ENCODE results near the gene RABGGTB. TPM values are rescaled to one million over a fixed set of nuclear protein-coding genes. Genes with fewer than 3 reads are reported as not detected.
"Not testable (repeated sequence)": the region's sequence is repeated elsewhere in the genome, so short reads cannot be mapped to it uniquely, and the experiment has no call there.

Gene RABGGTB
- total RNA-seq (100 to 1,000 TPM in 1 of 2 donors, 10 to 100 TPM in 1; 74.3 to 101 TPM), polyA plus RNA-seq (ENCODE audit: insufficient read length in 2 of 2) (10 to 100 TPM; 78.4 to 80.8 TPM)
- long read RNA-seq, donor 1, transcript RABGGTB-201 (9 exons, 1,496 nt), result major isoform, 12 of 41 reads
- long read RNA-seq, donor 1, partial matches to known transcripts, result 25 of 41 reads
- long read RNA-seq, donor 1, other reads (novel, unspliced or antisense), result 0 of 41 reads
- long read RNA-seq, donor 2, transcript RABGGTB-201 (9 exons, 1,496 nt), result major isoform, 6 of 14 reads
- long read RNA-seq, donor 2, partial matches to known transcripts, result 6 of 14 reads
- long read RNA-seq, donor 2, other reads (novel, unspliced or antisense), result 0 of 14 reads
- long read RNA-seq, donor 3, transcript RABGGTB-201 (9 exons, 1,496 nt), result major isoform, 10 of 23 reads
- long read RNA-seq, donor 3, partial matches to known transcripts, result 11 of 23 reads
- long read RNA-seq, donor 3, other reads (novel, unspliced or antisense), result 0 of 23 reads
- long read RNA-seq, donor 4, transcript RABGGTB-201 (9 exons, 1,496 nt), result major isoform, 18 of 68 reads
- long read RNA-seq, donor 4, transcript RABGGTB-203 (2 exons, 1,177 nt), result minor isoform, 9 of 68 reads
- long read RNA-seq, donor 4, partial matches to known transcripts, result 40 of 68 reads
- long read RNA-seq, donor 4, other reads (novel, unspliced or antisense), result 0 of 68 reads

DNA sequence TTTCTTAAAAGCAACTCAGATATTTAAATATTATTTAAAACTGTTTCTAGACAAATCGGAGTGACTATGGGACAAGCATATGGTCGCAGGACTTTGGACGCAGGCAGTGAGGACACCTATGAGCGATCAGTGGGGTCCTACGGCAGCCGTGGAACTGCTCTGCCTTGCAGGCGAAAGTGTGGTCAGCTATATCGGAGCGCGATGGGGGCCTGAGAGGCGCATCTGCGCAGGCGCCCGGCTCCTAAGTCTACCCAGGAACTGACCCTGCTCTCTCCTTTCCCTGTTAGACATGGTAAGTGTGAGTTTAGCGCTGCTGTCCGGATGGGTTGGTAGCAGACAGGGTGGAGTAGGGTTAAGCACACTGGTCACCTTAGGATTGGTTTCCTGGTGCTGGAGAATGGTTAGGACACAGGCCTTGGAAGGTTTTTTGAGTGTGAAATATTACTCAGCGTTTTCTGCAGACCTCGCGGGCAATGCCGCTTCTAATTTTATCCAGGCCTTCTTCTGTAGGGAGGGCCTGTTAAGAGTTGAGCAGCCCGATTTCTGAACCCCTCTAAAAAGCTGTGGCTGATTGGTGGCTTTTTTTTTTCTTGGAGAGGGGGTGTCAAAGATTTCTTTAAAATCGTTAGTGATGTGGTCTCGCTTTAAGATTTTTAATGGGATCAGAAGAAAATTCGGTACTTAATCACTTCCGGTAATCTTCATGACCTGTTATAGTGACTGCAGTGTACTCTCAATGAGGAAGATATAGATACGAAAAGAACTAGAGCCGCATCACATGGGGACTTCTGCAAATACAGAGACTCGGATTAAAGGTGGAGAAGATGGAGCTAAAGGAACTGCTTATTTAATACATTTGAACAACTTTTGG is at the start of gene RABGGTB:
Gene RABGGTB (plus strand): TSS at position 274 of the 871 bp plus-strand sequence. CDS start 16 bp downstream, at position 290.
- Histone ChIP-seq H3K36me3 (ENCODE audit: control insufficient read depth, insufficient read depth, low read length) (peaks cover 7% of the 10 kb centered on the region), H3K4me3 (ENCODE audit: low read depth, low read length) (peak within 1 kb of the TSS; percentile 88), H3K27me3 (ENCODE audit: control insufficient read depth, insufficient read depth, low read length) (no peaks in the 10 kb centered on the region), H3K27ac (ENCODE audit: low read depth, low read length) (peak within 1 kb of the TSS; percentile 86), H3K4me1 (ENCODE audit: control insufficient read depth, insufficient read depth, low read length) (peaks cover 5% of the 10 kb centered on the region), H3K9me3 (ENCODE audit: control insufficient read depth, insufficient read depth, low read length) (no peaks in the 10 kb centered on the region)
- WGBS (ENCODE audit: insufficient coverage), result 1% methylated on average over 20 of the region's 28 CpGs
- DNase-seq (ENCODE audit: low read depth in 4 of 6, low spot score in 6 of 6), result peak; percentile 92 to 99 (median 96)

DNA sequence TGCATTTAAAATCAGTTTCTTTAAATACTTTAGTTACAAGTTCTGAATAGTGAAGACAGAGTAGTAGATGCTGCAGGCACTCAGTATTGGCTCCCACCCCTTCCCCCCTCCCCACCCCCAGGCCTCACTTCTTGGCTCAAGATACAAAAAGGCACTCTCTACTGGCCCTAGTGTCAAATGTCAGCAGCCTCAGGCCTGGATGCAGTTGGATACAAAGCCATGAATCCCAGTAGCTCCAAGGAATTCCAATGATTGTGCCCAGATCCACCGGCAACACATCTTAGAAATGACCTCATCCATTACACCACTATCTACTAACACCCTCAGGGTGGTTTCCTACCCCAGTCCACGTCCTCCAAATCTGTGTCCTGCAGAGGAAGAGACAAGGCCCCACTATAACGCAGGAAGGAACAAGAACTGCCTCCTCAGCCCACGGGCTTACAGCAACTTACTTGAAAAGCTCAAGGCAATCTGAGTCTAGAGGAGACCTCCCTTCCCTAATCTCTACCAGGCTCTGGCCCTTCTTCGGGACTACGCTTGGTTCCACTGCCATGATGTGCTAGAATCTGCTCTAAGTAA is 43.9 kb upstream of the RABGGTB start:
- Histone ChIP-seq H3K27ac (ENCODE audit: low read depth, low read length) (no peak overlapping the region), H3K4me1 (ENCODE audit: control insufficient read depth, insufficient read depth, low read length) (no peaks in the 10 kb centered on the region), H3K36me3 (ENCODE audit: control insufficient read depth, insufficient read depth, low read length) (peaks cover 26% of the 10 kb centered on the region), H3K27me3 (ENCODE audit: control insufficient read depth, insufficient read depth, low read length) (no peaks in the 10 kb centered on the region), H3K9me3 (ENCODE audit: control insufficient read depth, insufficient read depth, low read length) (no peaks in the 10 kb centered on the region), H3K4me3 (ENCODE audit: low read depth, low read length) (no peak overlapping the region)
- DNase-seq (ENCODE audit: low read depth in 4 of 6, low spot score in 6 of 6), result no peak
- WGBS (ENCODE audit: insufficient coverage), result 100% methylated on average over 1 of the region's 6 CpGs

DNA sequence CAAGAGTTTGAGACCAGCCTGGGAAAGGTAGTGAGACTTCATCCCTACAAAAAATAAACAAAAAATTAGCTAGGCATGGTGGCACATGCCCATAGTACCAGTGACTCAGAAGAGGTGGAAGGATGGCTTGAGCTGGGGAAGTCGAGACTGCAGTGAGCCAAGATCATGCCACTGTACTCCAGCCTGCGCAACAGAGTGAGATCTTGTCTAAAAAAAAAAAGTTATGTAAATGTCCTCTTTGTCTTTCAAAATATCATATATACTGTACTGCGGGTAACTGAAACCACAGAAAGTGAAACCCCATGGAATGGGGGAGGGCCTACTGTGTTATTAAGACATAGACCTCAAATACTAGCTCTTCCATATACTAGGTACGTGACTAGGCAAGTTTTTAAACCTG is 40.8 kb upstream of the RABGGTB start:
- no peaks in the 10 kb centered on the region for H3K27me3 ChIP-seq (ENCODE audit: control insufficient read depth, insufficient read depth, low read length)
- peaks cover 20% of the 10 kb centered on the region for H3K36me3 ChIP-seq (ENCODE audit: control insufficient read depth, insufficient read depth, low read length)
- H3K27ac ChIP-seq (ENCODE audit: low read depth, low read length), result no peak overlapping the region
- no peaks in the 10 kb centered on the region for H3K4me1 ChIP-seq (ENCODE audit: control insufficient read depth, insufficient read depth, low read length)
- DNase-seq (ENCODE audit: low read depth in 4 of 6, low spot score in 6 of 6), result no peak
- H3K9me3 ChIP-seq (ENCODE audit: control insufficient read depth, insufficient read depth, low read length), result no peaks in the 10 kb centered on the region
- WGBS (ENCODE audit: insufficient coverage), result 86% methylated on average over 1 of the region's 4 CpGs
- no peak overlapping the region for H3K4me3 ChIP-seq (ENCODE audit: low read depth, low read length)

DNA sequence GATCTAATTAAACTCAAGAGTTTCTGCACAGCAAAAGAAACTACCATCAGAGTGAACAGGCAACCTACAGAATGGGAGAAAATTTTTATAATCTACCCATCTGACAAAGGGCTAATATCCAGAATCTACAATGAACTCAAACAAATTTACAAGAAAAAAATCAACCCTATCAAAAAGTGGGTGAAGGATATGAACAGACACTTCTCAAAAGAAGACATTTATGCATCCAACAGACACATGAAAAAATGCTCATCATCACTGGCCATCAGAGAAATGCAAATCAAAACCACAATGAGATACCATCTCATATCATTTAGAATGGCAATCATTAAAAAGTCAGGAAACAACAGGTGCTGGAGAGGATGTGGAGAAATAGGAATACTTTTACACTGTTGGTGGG is 28.8 kb upstream of the RABGGTB start:
- not testable (repeated sequence) for H3K4me1 ChIP-seq (ENCODE audit: control insufficient read depth, insufficient read depth, low read length); H3K9me3 ChIP-seq (ENCODE audit: control insufficient read depth, insufficient read depth, low read length); H3K4me3 ChIP-seq (ENCODE audit: low read depth, low read length); H3K27ac ChIP-seq (ENCODE audit: low read depth, low read length); DNase-seq (ENCODE audit: low read depth in 4 of 6, low spot score in 6 of 6); H3K27me3 ChIP-seq (ENCODE audit: control insufficient read depth, insufficient read depth, low read length)
- peaks cover 23% of the 10 kb centered on the region for H3K36me3 ChIP-seq (ENCODE audit: control insufficient read depth, insufficient read depth, low read length)

DNA sequence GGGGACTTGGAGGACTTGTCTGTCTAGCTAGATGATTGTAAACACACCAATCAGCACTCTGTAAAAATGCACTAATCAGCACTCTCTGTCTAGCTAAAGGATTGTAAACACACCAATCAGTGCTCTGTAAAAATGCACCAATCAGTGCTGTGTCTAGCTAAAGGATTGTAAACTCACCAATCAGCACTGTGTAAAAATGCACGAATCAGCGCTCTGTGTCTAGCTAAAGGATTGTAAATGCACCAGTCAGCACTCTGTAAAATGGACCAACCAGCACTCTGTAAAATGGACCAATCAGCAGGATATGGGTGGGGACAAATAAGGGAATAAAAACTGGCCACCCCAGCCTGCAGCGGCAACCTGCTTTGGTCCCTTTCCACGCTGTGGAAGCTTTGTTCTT is 27.5 kb upstream of the RABGGTB start:
- WGBS (ENCODE audit: insufficient coverage), result 100% methylated on average over 2 of the region's 4 CpGs
- not testable (repeated sequence) for H3K9me3 ChIP-seq (ENCODE audit: control insufficient read depth, insufficient read depth, low read length)

DNA sequence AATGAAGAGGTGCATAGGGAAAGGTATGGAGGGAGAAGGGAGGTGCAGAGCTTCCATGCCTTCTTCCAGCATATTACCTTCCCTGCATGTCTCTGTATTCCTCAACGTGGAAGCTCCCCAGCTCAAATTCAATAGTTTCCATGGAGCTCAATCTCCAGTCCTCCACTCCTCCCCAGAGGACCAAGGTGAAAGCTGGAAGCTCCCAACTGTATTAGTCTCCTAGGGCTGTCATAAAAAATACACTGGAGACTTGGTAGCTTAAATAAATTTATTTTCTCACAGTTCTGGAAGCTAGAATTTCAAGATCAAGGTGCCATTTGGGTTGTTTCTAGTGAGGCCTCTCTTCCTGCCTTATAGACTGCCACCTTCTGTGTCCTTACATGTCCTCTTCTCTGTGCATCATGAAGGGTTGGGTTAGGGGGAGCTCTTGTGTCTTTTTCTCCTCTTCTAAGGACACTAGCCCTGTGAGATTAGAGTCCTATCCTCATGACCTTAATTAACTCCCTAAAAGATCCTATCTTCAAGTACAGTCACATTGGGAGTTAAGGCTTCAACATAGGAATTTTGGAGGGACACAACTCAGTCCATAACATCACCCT is 21.9 kb upstream of the RABGGTB start:
- no peaks in the 10 kb centered on the region for H3K27me3 ChIP-seq (ENCODE audit: control insufficient read depth, insufficient read depth, low read length)
- no peak for DNase-seq (ENCODE audit: low read depth in 4 of 6, low spot score in 6 of 6)
- no peak overlapping the region for H3K4me3 ChIP-seq (ENCODE audit: low read depth, low read length)
- H3K36me3 ChIP-seq (ENCODE audit: control insufficient read depth, insufficient read depth, low read length), result peaks cover 3% of the 10 kb centered on the region
- 86% methylated on average over 1 of the region's 1 CpG for WGBS (ENCODE audit: insufficient coverage)
- no peak overlapping the region for H3K27ac ChIP-seq (ENCODE audit: low read depth, low read length)
- no peaks in the 10 kb centered on the region for H3K9me3 ChIP-seq (ENCODE audit: control insufficient read depth, insufficient read depth, low read length)
- H3K4me1 ChIP-seq (ENCODE audit: control insufficient read depth, insufficient read depth, low read length), result no peaks in the 10 kb centered on the region

More for the DNA sequence above, 27.5 kb upstream of the RABGGTB start:
- H3K4me3 ChIP-seq (ENCODE audit: low read depth, low read length); H3K4me1 ChIP-seq (ENCODE audit: control insufficient read depth, insufficient read depth, low read length); H3K27me3 ChIP-seq (ENCODE audit: control insufficient read depth, insufficient read depth, low read length); H3K27ac ChIP-seq (ENCODE audit: low read depth, low read length); DNase-seq (ENCODE audit: low read depth in 4 of 6, low spot score in 6 of 6): not testable (repeated sequence)
- H3K36me3 ChIP-seq (ENCODE audit: control insufficient read depth, insufficient read depth, low read length), result peaks cover 23% of the 10 kb centered on the region

DNA sequence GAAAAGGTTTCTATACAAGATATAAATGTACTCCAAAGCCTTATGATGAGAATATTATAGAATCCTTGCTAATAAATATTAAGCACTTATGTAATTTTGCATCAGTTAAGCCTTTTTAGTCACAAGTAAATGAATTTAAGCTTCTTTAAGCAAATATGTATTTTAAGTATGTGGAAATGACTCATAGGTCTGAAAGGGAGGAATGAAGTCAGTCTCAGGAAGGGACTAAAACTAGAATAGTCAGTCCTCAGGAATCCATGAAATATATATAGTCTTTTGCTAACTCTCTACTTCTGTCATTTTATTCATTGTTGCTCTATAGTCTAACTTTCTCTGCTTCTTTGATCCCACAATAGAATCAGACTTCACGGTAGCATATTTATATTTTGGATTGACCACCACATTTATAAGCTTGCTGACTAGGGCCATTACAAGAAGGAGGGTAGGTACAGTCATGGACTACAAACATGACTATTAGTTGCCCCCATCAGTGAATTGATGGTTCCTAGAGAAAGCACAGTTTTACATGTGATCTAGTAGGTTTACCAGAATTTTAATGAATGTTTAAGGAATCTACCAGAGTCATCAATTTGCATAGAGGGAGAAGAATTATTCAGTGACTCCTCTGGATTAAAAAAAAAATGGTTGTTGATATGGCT is 20.2 kb upstream of the RABGGTB start:
- no CpG with 5 or more reads among the region's 1 CpG for WGBS (ENCODE audit: insufficient coverage)
- Histone ChIP-seq H3K27me3 (ENCODE audit: control insufficient read depth, insufficient read depth, low read length) (no peaks in the 10 kb centered on the region), H3K9me3 (ENCODE audit: control insufficient read depth, insufficient read depth, low read length) (no peaks in the 10 kb centered on the region), H3K36me3 (ENCODE audit: control insufficient read depth, insufficient read depth, low read length) (no peaks in the 10 kb centered on the region), H3K27ac (ENCODE audit: low read depth, low read length) (no peak overlapping the region), H3K4me1 (ENCODE audit: control insufficient read depth, insufficient read depth, low read length) (no peaks in the 10 kb centered on the region), H3K4me3 (ENCODE audit: low read depth, low read length) (no peak overlapping the region)
- DNase-seq (ENCODE audit: low read depth in 4 of 6, low spot score in 6 of 6), result no peak

DNA sequence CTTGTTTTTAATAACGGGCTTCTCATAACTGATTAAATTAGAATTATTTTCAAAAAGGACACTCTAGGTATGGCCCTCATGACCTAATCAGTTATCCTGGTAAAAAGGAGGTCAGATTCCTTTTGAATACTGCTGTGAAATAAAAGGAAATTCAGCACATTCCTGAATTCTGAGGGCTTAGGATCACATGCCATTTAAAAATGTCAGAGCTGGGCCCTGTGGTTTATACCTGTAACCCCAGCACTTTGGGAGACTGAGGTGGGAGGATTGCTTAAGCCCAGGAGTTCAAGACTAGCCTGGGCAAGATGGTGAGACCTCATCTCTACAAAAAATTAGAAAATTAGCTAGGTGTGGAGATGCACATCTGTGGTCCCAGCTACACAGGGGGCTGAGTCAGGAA is 18.0 kb upstream of the RABGGTB start:
- no peak overlapping the region for H3K27ac ChIP-seq (ENCODE audit: low read depth, low read length)
- H3K4me3 ChIP-seq (ENCODE audit: low read depth, low read length), result no peak overlapping the region
- H3K27me3 ChIP-seq (ENCODE audit: control insufficient read depth, insufficient read depth, low read length), result no peaks in the 10 kb centered on the region
- DNase-seq (ENCODE audit: low read depth in 4 of 6, low spot score in 6 of 6), result no peak
- no peaks in the 10 kb centered on the region for H3K9me3 ChIP-seq (ENCODE audit: control insufficient read depth, insufficient read depth, low read length)
- H3K4me1 ChIP-seq (ENCODE audit: control insufficient read depth, insufficient read depth, low read length), result no peaks in the 10 kb centered on the region
- WGBS (ENCODE audit: insufficient coverage), result no CpG with 5 or more reads among the region's 1 CpG
- no peaks in the 10 kb centered on the region for H3K36me3 ChIP-seq (ENCODE audit: control insufficient read depth, insufficient read depth, low read length)
